ENCODE measurements around the gene LETM1. TPM values are rescaled to one million over a fixed set of nuclear protein-coding genes. Genes with fewer than 3 reads are reported as not detected.
A peak's percentile ranks its signal among the peaks of the same experiment; 100 is the strongest.

The LETM1 gene
- total RNA-seq, 1 donor from 2014 or later, result 46.1 TPM

DNA sequence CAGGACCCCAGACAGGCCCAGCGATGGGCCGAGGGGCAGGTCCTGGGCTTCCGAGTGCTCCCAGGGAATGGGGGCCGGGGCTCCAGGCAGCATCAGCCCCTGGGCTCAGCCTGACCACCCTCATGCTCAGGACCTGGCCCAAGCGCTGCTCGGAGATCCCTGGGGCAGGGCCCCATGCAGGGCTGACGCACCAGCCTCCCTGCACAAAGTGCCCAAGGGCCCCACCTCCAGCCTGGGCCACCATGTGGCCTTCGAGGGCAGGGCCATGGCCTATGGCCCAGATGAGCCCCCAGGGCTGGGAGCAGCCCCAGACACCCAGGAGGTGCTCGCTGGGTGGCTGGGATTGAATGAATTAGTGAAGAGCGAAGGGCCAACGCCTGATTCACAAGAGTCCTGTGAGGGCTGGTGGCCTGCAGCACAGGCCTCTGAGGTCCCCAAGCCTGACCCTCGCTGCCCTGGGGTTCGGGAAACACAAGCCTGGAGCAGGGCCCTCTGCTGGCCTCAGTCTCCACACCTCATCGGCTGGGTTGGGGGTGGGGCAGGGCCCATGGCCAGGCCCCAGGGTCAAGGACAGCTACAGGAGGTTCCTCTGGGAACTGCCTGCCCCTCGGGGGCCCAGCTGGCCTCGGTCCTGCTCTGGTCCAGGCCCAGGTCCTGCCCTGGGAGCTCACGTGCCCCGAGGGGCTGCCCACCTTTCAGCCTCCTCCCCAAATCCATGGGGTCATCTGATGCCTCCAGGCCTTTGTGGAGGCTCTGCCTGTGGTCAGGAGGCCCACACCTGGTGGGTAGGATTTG lies 76.2 kb downstream of the LETM1 start:
- no peaks in the 10 kb centered on the region for H3K36me3 Mint-ChIP-seq (ENCODE audit: insufficient read depth)

DNA sequence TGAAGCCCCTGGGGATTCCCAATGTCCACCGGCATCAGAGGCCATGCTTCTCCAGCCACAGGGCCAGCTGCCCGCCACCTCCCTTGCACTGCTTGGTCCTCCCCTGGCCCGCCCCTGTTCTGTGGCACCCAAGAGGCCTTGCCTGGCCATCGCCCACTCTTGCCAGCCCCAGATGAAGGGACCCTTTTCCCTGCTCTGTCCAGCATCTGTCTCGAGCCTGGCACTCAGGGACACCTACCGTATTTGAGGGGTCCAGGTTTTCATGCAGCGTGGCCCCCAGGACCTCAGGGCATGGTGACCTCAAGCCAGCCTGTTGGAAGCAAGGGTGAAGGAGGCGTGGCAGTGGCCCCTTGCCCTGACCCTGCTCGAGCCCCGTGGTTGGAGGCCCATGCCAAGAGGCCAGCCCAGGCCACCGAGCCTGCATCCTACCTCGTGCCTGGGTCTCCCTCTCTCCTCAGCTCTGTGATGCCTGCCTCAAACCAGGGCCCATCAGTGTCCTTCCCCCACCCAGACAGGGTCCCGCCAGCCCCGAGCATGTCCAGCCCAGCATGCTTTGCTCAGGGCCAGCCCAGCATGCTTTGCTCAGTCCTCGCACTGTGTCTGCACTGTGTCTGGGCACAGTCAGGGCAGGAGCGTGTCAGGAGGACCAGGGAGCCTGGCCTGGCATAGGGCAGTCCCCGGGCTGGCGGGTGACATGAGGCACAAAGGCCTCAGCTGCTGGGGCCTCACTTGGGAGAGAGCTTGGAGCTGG lies 77.1 kb downstream of the LETM1 start:
- Mint-ChIP-seq H3K27ac (peak overlapping the region; percentile 82), H3K27me3 (no peaks in the 10 kb centered on the region), H3K4me3 (ENCODE audit: low read depth) (no peak overlapping the region)

More for the DNA sequence above, 76.2 kb downstream of the LETM1 start:
- no peak for TF ChIP-seq CTCF (IDR thresholded peaks at IDR 0.05; ENCODE audit: unreplicated experiment)
- H3K27me3 Mint-ChIP-seq, result no peaks in the 10 kb centered on the region
- H3K27ac Mint-ChIP-seq, result peak overlapping the region; percentile 91
- H3K9me3 Mint-ChIP-seq (ENCODE audit: low read depth), result no peaks in the 10 kb centered on the region
- no peak for DNase-seq (ENCODE audit: low spot score, unreplicated experiment)
- no peak overlapping the region for H3K4me3 Mint-ChIP-seq (ENCODE audit: low read depth)
- H3K4me1 Mint-ChIP-seq (ENCODE audit: low read depth), result peaks cover 24% of the 10 kb centered on the region

DNA sequence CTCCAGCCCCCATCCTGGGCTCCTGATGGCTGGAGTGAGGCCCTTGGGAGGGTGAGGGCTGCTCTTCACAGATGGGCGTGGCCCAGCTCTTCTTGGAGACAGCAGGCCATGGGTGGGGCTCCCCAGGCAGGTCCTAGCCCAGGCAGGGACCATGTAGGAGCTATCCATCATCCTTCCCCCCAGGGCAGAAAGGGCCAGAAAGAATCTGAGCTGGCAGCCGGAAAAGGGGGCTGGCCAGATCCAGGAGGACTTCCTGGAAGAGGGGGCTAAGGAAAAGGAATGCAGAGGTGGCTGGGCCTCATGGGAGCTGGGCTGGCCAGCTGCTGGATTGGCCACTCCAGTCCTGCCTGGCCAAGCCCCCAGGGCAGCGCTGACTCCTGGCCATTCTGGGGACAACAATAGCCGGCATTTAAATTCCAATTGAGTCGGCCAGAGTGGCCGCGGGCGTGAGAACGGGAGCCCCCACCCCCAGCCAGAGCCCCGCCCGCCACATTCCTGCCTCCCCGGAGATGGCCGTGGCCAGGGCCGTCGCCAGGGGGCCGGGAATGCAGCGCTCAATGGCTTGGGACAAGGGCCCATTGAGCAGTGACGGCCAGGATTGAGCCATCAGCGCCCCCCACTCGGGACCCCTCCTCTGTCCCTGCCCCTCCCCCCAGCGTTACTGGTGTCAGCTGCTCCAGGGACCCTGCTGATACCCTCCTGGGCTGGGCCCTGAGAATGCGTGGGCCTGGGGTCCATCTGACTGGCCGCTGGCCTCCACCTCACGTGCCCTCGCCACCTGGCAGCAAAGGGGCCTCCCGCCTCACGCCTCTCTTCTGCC lies 77.9 kb downstream of the LETM1 start:
- peak; percentile 81 for DNase-seq (ENCODE audit: low spot score, unreplicated experiment)
- peak; percentile 56 for TF ChIP-seq CTCF (IDR thresholded peaks at IDR 0.05; ENCODE audit: unreplicated experiment)
- no peak overlapping the region for H3K4me3 Mint-ChIP-seq (ENCODE audit: low read depth)
- no peaks in the 10 kb centered on the region for H3K27me3 Mint-ChIP-seq
- H3K27ac Mint-ChIP-seq, result peak overlapping the region; percentile 85
- no peaks in the 10 kb centered on the region for H3K36me3 Mint-ChIP-seq (ENCODE audit: insufficient read depth)
- H3K4me1 Mint-ChIP-seq (ENCODE audit: low read depth), result peaks cover 24% of the 10 kb centered on the region
- H3K9me3 Mint-ChIP-seq (ENCODE audit: low read depth), result no peaks in the 10 kb centered on the region

More for the DNA sequence above, 77.1 kb downstream of the LETM1 start:
- TF ChIP-seq CTCF (IDR thresholded peaks at IDR 0.05; ENCODE audit: unreplicated experiment), result no peak
- Mint-ChIP-seq H3K36me3 (ENCODE audit: insufficient read depth) (no peaks in the 10 kb centered on the region), H3K4me1 (ENCODE audit: low read depth) (peaks cover 24% of the 10 kb centered on the region), H3K9me3 (ENCODE audit: low read depth) (no peaks in the 10 kb centered on the region)
- no peak for DNase-seq (ENCODE audit: low spot score, unreplicated experiment)

- Mint-ChIP-seq H3K27me3 (no peaks in the 10 kb centered on the region), H3K36me3 (ENCODE audit: insufficient read depth) (no peaks in the 10 kb centered on the region), H3K4me3 (ENCODE audit: low read depth) (no peak overlapping the region), H3K4me1 (ENCODE audit: low read depth) (peaks cover 25% of the 10 kb centered on the region), H3K9me3 (ENCODE audit: low read depth) (no peaks in the 10 kb centered on the region), H3K27ac (peak overlapping the region; percentile 95)
- DNase-seq (ENCODE audit: low spot score, unreplicated experiment), result no peak
- no peak for TF ChIP-seq CTCF (IDR thresholded peaks at IDR 0.05; ENCODE audit: unreplicated experiment)
Measured at GRCh38 chr4:1776521-1777161, 79.3 kb downstream of the LETM1 start.

All from progenitor cell of endocrine pancreas (in vitro differentiated cells).